ENCODE results near the gene KNSTRN. TPM values are rescaled to one million over a fixed set of nuclear protein-coding genes. Genes with fewer than 3 reads are reported as not detected.

Gene KNSTRN
- total and polyA plus RNA-seq, 2 of the 8 experiments (the other 6 are each of a cell fraction or from before 2014, with no cell fraction given) = 25.1 to 79.4 TPM

DNA sequence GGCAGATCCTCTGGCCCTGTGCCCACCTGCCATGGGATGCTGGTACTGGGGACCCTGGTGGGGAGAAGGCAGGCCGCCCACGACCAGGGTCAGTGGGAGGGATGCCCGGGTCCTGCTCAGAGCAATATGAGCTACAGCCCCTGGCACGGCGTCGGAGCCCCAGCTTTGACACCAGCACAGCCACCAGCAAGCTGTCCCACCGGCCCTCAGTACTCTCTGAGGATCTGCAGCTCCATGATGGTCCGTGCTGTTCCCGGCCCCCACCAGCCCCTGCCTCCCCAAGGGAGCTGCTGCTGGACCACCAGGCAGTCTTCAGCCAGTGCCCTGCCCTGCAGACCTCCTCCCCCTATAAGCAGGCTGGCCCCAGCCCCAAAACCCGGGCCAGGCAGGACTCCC is 13.0 kb upstream of the KNSTRN start (continued):
- no peak for TF ChIP-seq HDAC6 (IDR thresholded peaks at IDR 0.05; ENCODE audit: low read depth, low read length)
- TF ChIP-seq CBX5 (IDR thresholded peaks at IDR 0.05; ENCODE audit: low read depth, low read length) = no peak
- TF ChIP-seq CREB1 (IDR thresholded peaks at IDR 0.05) = no peak
- TF ChIP-seq KDM5A (IDR thresholded peaks at IDR 0.05; ENCODE audit: low read length) = no peak
- no peak for TF ChIP-seq JUN (IDR thresholded peaks at IDR 0.05; ENCODE audit: low read depth, low read length)
- no peak for TF ChIP-seq ASH2L (IDR thresholded peaks at IDR 0.05; ENCODE audit: low read length)
- no peak for TF ChIP-seq HDAC2 (IDR thresholded peaks at IDR 0.05; ENCODE audit: borderline replicate concordance in 1 of 2, low read depth in 2 of 2, low read length in 2 of 2)
- TF ChIP-seq SP2 (IDR thresholded peaks at IDR 0.05; ENCODE audit: low read length) = no peak

Data from H1 (cell line).